Naive B cell (primary cell): ENCODE results near the gene TCEAL7. TPM values are rescaled to one million over a fixed set of nuclear protein-coding genes. Genes with fewer than 3 reads are reported as not detected.
A peak's percentile ranks its signal among the peaks of the same experiment; 100 is the strongest.
"Not testable (repeated sequence)": the region's sequence is repeated elsewhere in the genome, so short reads cannot be mapped to it uniquely, and the experiment has no call there.

Experiments
- ATAC-seq, 2 donors: fragments of 150-1000 bp; cut with Tn5 transposase; 2 replicates each; pipeline ENCODE4 v1.10.0; 2021; ENCODE audit warnings: low read depth in 2 of 2, mild to moderate bottlenecking in 2 of 2, moderate library complexity in 2 of 2
- DNase-seq: peaks from one replicate; pipeline ENCODE4 v3.0.0; 2022
- H3K27ac Mint-ChIP-seq, 6 donors: one replicate each; pipeline ENCODE4 v1.8.0; 2020 to 2022; ENCODE audit warnings: mild to moderate bottlenecking in 6 of 6, mixed read lengths in 6 of 6, moderate library complexity in 5 of 6, inconsistent platforms in 2 of 6
- H3K27me3 Mint-ChIP-seq, 3 donors: one replicate each; pipeline ENCODE4 v1.8.0; 2021 to 2022; ENCODE audit warnings: mixed read lengths in 3 of 3, mild to moderate bottlenecking in 1 of 3
- H3K36me3 Mint-ChIP-seq, 2 donors: one replicate each; pipeline ENCODE4 v1.8.0; 2020 to 2022; ENCODE audit warnings: mixed read lengths in 2 of 2, inconsistent platforms in 1 of 2, mild to moderate bottlenecking in 1 of 2
- H3K4me1 Mint-ChIP-seq, 3 donors: one replicate each; pipeline ENCODE4 v1.8.0; 2020 to 2022; ENCODE audit warnings: mixed read lengths in 3 of 3, inconsistent platforms in 1 of 3, mild to moderate bottlenecking in 1 of 3, moderate library complexity in 1 of 3
- H3K4me3 Mint-ChIP-seq, 8 donors: one replicate each; pipeline ENCODE4 v1.8.0; 2020 to 2022; ENCODE audit warnings: mild to moderate bottlenecking in 8 of 8, mixed read lengths in 8 of 8, moderate library complexity in 8 of 8, inconsistent platforms in 2 of 8
- H3K9me3 Mint-ChIP-seq, 7 donors: one replicate each; pipeline ENCODE4 v1.8.0; 2020 to 2022; ENCODE audit warnings: mixed read lengths in 7 of 7, mild to moderate bottlenecking in 5 of 7, inconsistent platforms in 2 of 7, moderate library complexity in 1 of 7
- polyA plus RNA-seq, 6 donors: library from polyadenylated mRNA; unstranded; fragments of 300-500 nt; fragmentation: Illumina TruSeq; gene quantifications; one replicate each; pipeline ENCODE4 v1.2.3, GENCODE V29; 2021; ENCODE audit warnings: low read depth in 6 of 6

The TCEAL7 gene
- polyA plus RNA-seq, 6 donors from 2014 or later = not detected

GRCh38 chrX:103356130-103356798 is 26.2 kb downstream of the TCEAL7 start, which contains the start of gene TCEAL9:
Gene TCEAL9, plus strand, starts transcription at chrX:103356506. Its CDS starts 1,179 bp downstream, at chrX:103357685.
- Mint-ChIP-seq H3K4me3 (peak within 1 kb of the TSS; percentile 76 to 94 (median 88)), H3K27ac (peak within 1 kb of the TSS in 3 of 6 donors; percentile 21 to 71 (median 47)), H3K4me1 (peaks cover 6 to 19% (median 16%) of the 10 kb centered on the region in 3 donors), H3K27me3 (peaks cover 14 to 16% (median 16%) of the 10 kb centered on the region in 3 donors), H3K36me3 (peaks cover 0 to 8% of the 10 kb centered on the region in 2 donors), H3K9me3 (peaks cover 0 to 2% (median 0%) of the 10 kb centered on the region in 7 donors)
- no peak for ATAC-seq
- no peak for DNase-seq

- Mint-ChIP-seq H3K27ac (no peak overlapping the region), H3K36me3 (peaks cover 0 to 8% of the 10 kb centered on the region in 2 donors), H3K9me3 (peaks cover 0 to 2% (median 0%) of the 10 kb centered on the region in 7 donors), H3K27me3 (peaks cover 14 to 16% (median 16%) of the 10 kb centered on the region in 3 donors), H3K4me1 (peaks cover 6 to 19% (median 16%) of the 10 kb centered on the region in 3 donors), H3K4me3 (peak overlapping the region; percentile 76 to 94 (median 88))
- no peak for DNase-seq
- no peak for ATAC-seq
These were observed 26.8 kb downstream of the TCEAL7 start for GRCh38 chrX:103356858-103357257.

- DNase-seq = no peak
- Mint-ChIP-seq H3K36me3 (peaks cover 0 to 8% of the 10 kb centered on the region in 2 donors), H3K4me1 (peaks cover 6 to 19% (median 16%) of the 10 kb centered on the region in 3 donors), H3K9me3 (peaks cover 0 to 2% (median 0%) of the 10 kb centered on the region in 7 donors), H3K27ac (no peak overlapping the region), H3K4me3 (peak overlapping the region in 2 of 8 donors; percentile 7 to 84), H3K27me3 (peaks cover 14 to 16% (median 16%) of the 10 kb centered on the region in 3 donors)
- ATAC-seq = no peak
These were observed 27.8 kb downstream of the TCEAL7 start for GRCh38 chrX:103357871-103358270.

GRCh38 chrX:103359605-103360004 is 29.6 kb downstream of the TCEAL7 start:
- not testable (repeated sequence) for H3K27ac Mint-ChIP-seq, H3K36me3 Mint-ChIP-seq, ATAC-seq, H3K4me3 Mint-ChIP-seq, H3K9me3 Mint-ChIP-seq, DNase-seq
- peaks cover 8 to 16% (median 11%) of the 10 kb centered on the region in 3 donors for H3K27me3 Mint-ChIP-seq
- H3K4me1 Mint-ChIP-seq = peaks cover 6 to 19% (median 16%) of the 10 kb centered on the region in 3 donors

- ATAC-seq = no peak
- H3K4me1 Mint-ChIP-seq = peaks cover 6 to 19% (median 16%) of the 10 kb centered on the region in 3 donors
- peaks cover 8 to 16% (median 11%) of the 10 kb centered on the region in 3 donors for H3K27me3 Mint-ChIP-seq
- no peak overlapping the region for H3K27ac Mint-ChIP-seq
- peaks cover 0 to 8% of the 10 kb centered on the region in 2 donors for H3K36me3 Mint-ChIP-seq
- no peak overlapping the region for H3K4me3 Mint-ChIP-seq
- peaks cover 0 to 2% (median 0%) of the 10 kb centered on the region in 7 donors for H3K9me3 Mint-ChIP-seq
- DNase-seq = no peak
These were observed 30.1 kb downstream of the TCEAL7 start for GRCh38 chrX:103360092-103360491.

GRCh38 chrX:103360916-103361315 is 30.9 kb downstream of the TCEAL7 start:
- DNase-seq = no peak
- Mint-ChIP-seq H3K4me1 (peaks cover 3 to 14% (median 11%) of the 10 kb centered on the region in 3 donors), H3K36me3 (peaks cover 0 to 3% of the 10 kb centered on the region in 2 donors), H3K27me3 (peaks cover 9 to 11% (median 10%) of the 10 kb centered on the region in 3 donors), H3K27ac (no peak overlapping the region), H3K4me3 (no peak overlapping the region), H3K9me3 (peaks cover 0 to 2% (median 0%) of the 10 kb centered on the region in 7 donors)
- ATAC-seq = no peak

GRCh38 chrX:103361798-103362197 is 31.8 kb downstream of the TCEAL7 start:
- peaks cover 0 to 4% (median 0%) of the 10 kb centered on the region in 7 donors for H3K9me3 Mint-ChIP-seq

GRCh38 chrX:103362474-103362873 is 32.4 kb downstream of the TCEAL7 start:
- Mint-ChIP-seq H3K36me3 (peaks cover 0 to 8% of the 10 kb centered on the region in 2 donors), H3K4me1 (peaks cover 0 to 3% (median under 1%) of the 10 kb centered on the region in 3 donors), H3K27ac (no peak overlapping the region), H3K4me3 (no peak overlapping the region), H3K27me3 (peaks cover 10 to 17% (median 14%) of the 10 kb centered on the region in 3 donors), H3K9me3 (peaks cover 0 to 6% (median 0%) of the 10 kb centered on the region in 7 donors)
- DNase-seq (no peak), ATAC-seq (no peak)

More at GRCh38 chrX:103361798-103362197, 31.8 kb downstream of the TCEAL7 start:
- no peak for DNase-seq
- no peak for ATAC-seq
- no peak overlapping the region for H3K27ac Mint-ChIP-seq
- H3K27me3 Mint-ChIP-seq = peaks cover 7 to 11% (median 7%) of the 10 kb centered on the region in 3 donors
- H3K36me3 Mint-ChIP-seq = peaks cover 0 to 2% of the 10 kb centered on the region in 2 donors
- peaks cover 0 to 7% (median 7%) of the 10 kb centered on the region in 3 donors for H3K4me1 Mint-ChIP-seq
- H3K4me3 Mint-ChIP-seq = no peak overlapping the region

GRCh38 chrX:103363046-103363445 is 33.0 kb downstream of the TCEAL7 start:
- Mint-ChIP-seq H3K27ac (no peak overlapping the region), H3K4me3 (no peak overlapping the region), H3K27me3 (peaks cover 8 to 17% (median 14%) of the 10 kb centered on the region in 3 donors), H3K36me3 (peaks cover 0 to 8% of the 10 kb centered on the region in 2 donors), H3K9me3 (peaks cover 0 to 6% (median 0%) of the 10 kb centered on the region in 7 donors), H3K4me1 (no peaks in the 10 kb centered on the region)
- ATAC-seq (no peak), DNase-seq (no peak)

GRCh38 chrX:103367502-103367901 is 37.5 kb downstream of the TCEAL7 start:
- H3K27me3 Mint-ChIP-seq = peaks cover 8 to 23% (median 17%) of the 10 kb centered on the region in 3 donors
- ATAC-seq (no peak), DNase-seq (no peak)
- H3K36me3 Mint-ChIP-seq = peaks cover 0 to 8% of the 10 kb centered on the region in 2 donors
- no peak overlapping the region for H3K4me3 Mint-ChIP-seq
- H3K27ac Mint-ChIP-seq = no peak overlapping the region
- H3K9me3 Mint-ChIP-seq = peaks cover 0 to 6% (median 0%) of the 10 kb centered on the region in 7 donors
- no peaks in the 10 kb centered on the region for H3K4me1 Mint-ChIP-seq

GRCh38 chrX:103369479-103369878 is 39.4 kb downstream of the TCEAL7 start:
- Mint-ChIP-seq H3K27me3 (peaks cover 8 to 23% (median 19%) of the 10 kb centered on the region in 3 donors), H3K9me3 (peaks cover 0 to 6% (median 0%) of the 10 kb centered on the region in 7 donors), H3K4me1 (no peaks in the 10 kb centered on the region), H3K36me3 (peaks cover 0 to 8% of the 10 kb centered on the region in 2 donors), H3K27ac (no peak overlapping the region), H3K4me3 (no peak overlapping the region)
- no peak for ATAC-seq
- DNase-seq = no peak

- no peak overlapping the region for H3K4me3 Mint-ChIP-seq
- peaks cover 4 to 7% (median 6%) of the 10 kb centered on the region in 3 donors for H3K4me1 Mint-ChIP-seq
- no peak overlapping the region for H3K27ac Mint-ChIP-seq
- peaks cover 8 to 27% (median 17%) of the 10 kb centered on the region in 3 donors for H3K27me3 Mint-ChIP-seq
- ATAC-seq (no peak), DNase-seq (no peak)
- H3K9me3 Mint-ChIP-seq = peaks cover 0 to 3% (median 0%) of the 10 kb centered on the region in 7 donors
- peaks cover 0 to 6% of the 10 kb centered on the region in 2 donors for H3K36me3 Mint-ChIP-seq
These were observed 42.8 kb downstream of the TCEAL7 start for GRCh38 chrX:103372886-103373285.

- ATAC-seq (no peak), DNase-seq (no peak)
- no peak overlapping the region for H3K27ac Mint-ChIP-seq
- H3K27me3 Mint-ChIP-seq = peaks cover 8 to 25% (median 17%) of the 10 kb centered on the region in 3 donors
- H3K36me3 Mint-ChIP-seq = peaks cover 0 to 6% of the 10 kb centered on the region in 2 donors
- H3K9me3 Mint-ChIP-seq = peaks cover 0 to 3% (median 0%) of the 10 kb centered on the region in 7 donors
- peaks cover 4 to 7% (median 6%) of the 10 kb centered on the region in 3 donors for H3K4me1 Mint-ChIP-seq
- H3K4me3 Mint-ChIP-seq = no peak overlapping the region
These were observed 43.5 kb downstream of the TCEAL7 start for GRCh38 chrX:103373581-103373980.
